Measurements from ENCODE around the gene CASTOR1.

- no peak for TF ChIP-seq CTCF (IDR thresholded peaks at IDR 0.05; ENCODE audit: extremely low read depth in 1 of 2, insufficient read depth in 1 of 2, low read depth in 1 of 2, low read length in 2 of 2)
- no peak for TF ChIP-seq JUN (IDR thresholded peaks at IDR 0.05; ENCODE audit: borderline replicate concordance, insufficient read depth, insufficient read length, low read depth)
- no peak for TF ChIP-seq FOS (IDR thresholded peaks at IDR 0.05; ENCODE audit: borderline replicate concordance, insufficient read depth, low read length)
- TF ChIP-seq MAX (IDR thresholded peaks at IDR 0.05; ENCODE audit: insufficient read depth, insufficient read length) = no peak
- TF ChIP-seq POLR2A (IDR thresholded peaks at IDR 0.05; ENCODE audit: low read depth, low read length) = no peak
These were observed 17.8 kb upstream of the CASTOR1 start for GRCh38 chr22:30307041-30307574.

Data from endothelial cell of umbilical vein (primary cell).